Fibroblast of skin of right quadriceps (primary cell): Measurements from ENCODE around the gene ERVV-1.
"Not testable (repeated sequence)": the region's sequence is repeated elsewhere in the genome, so short reads cannot be mapped to it uniquely, and the experiment has no call there.

Experiments used
- DNase-seq: peaks from one replicate; pipeline ENCODE4 v3.0.0-alpha.2; 2013

The ERVV-1 gene

GRCh38 chr19:53013621-53014020, at the start of gene ERVV-1:
ERVV-1 (plus strand) TSS chr19:53013921; CDS start chr19:53014091, 170 bp downstream.
- DNase-seq = no peak

GRCh38 chr19:52967772-52968171, 45.9 kb upstream of the ERVV-1 start:
- DNase-seq = no peak

- no peak for DNase-seq
Measured at GRCh38 chr19:52981329-52981728, 32.4 kb upstream of the ERVV-1 start.

GRCh38 chr19:52983167-52983566, 30.6 kb upstream of the ERVV-1 start:
- not testable (repeated sequence) for DNase-seq

- no peak for DNase-seq
Measured at GRCh38 chr19:52987221-52987620, 26.5 kb upstream of the ERVV-1 start.

- no peak for DNase-seq
Measured at GRCh38 chr19:52988506-52988905, 25.2 kb upstream of the ERVV-1 start.

GRCh38 chr19:52990759-52991418, 22.8 kb upstream of the ERVV-1 start:
- DNase-seq = no peak

GRCh38 chr19:52991484-52991883, 22.2 kb upstream of the ERVV-1 start:
- DNase-seq = peak; percentile 45

GRCh38 chr19:52992109-52993004, 21.4 kb upstream of the ERVV-1 start:
- no peak for DNase-seq

- peak; percentile 74 for DNase-seq
Measured at GRCh38 chr19:52993342-52994178, 20.2 kb upstream of the ERVV-1 start.

- no peak for DNase-seq
Measured at GRCh38 chr19:52995711-52996110, 18.0 kb upstream of the ERVV-1 start.

- no peak for DNase-seq
Measured at GRCh38 chr19:52997975-52998374, 15.7 kb upstream of the ERVV-1 start.

- no peak for DNase-seq
Measured at GRCh38 chr19:53002479-53002878, 11.2 kb upstream of the ERVV-1 start.

- no peak for DNase-seq
Measured at GRCh38 chr19:53004242-53004641, 9.5 kb upstream of the ERVV-1 start.

- no peak for DNase-seq
Measured at GRCh38 chr19:53007200-53007599, 6.5 kb upstream of the ERVV-1 start.

- no peak for DNase-seq
Measured at GRCh38 chr19:53007606-53008005, 6.1 kb upstream of the ERVV-1 start.

- DNase-seq = no peak
Measured at GRCh38 chr19:53008061-53008778, 5.5 kb upstream of the ERVV-1 start.

- no peak for DNase-seq
Measured at GRCh38 chr19:53010494-53010893, 3.2 kb upstream of the ERVV-1 start.

- no peak for DNase-seq
Measured at GRCh38 chr19:53012006-53012405, 1.7 kb upstream of the ERVV-1 start.

- no peak for DNase-seq
Measured at GRCh38 chr19:53015159-53015558, 1.4 kb downstream of the ERVV-1 start.

- DNase-seq = no peak
Measured at GRCh38 chr19:53015730-53016129, 2.0 kb downstream of the ERVV-1 start.

- no peak for DNase-seq
Measured at GRCh38 chr19:53019684-53020083, 6.0 kb downstream of the ERVV-1 start.

GRCh38 chr19:53028306-53028705, 14.6 kb downstream of the ERVV-1 start:
- not testable (repeated sequence) for DNase-seq
